GM19043 (cell line): ENCODE results near the gene CABLES2.

Source experiments
- ATAC-seq: cut with Tn5 transposase; IDR thresholded peaks from one replicate; pipeline ENCODE4 v1.9.1; 2021; ENCODE audit warnings: low read depth; ENCODE audit not compliant: unreplicated experiment

The CABLES2 gene

DNA sequence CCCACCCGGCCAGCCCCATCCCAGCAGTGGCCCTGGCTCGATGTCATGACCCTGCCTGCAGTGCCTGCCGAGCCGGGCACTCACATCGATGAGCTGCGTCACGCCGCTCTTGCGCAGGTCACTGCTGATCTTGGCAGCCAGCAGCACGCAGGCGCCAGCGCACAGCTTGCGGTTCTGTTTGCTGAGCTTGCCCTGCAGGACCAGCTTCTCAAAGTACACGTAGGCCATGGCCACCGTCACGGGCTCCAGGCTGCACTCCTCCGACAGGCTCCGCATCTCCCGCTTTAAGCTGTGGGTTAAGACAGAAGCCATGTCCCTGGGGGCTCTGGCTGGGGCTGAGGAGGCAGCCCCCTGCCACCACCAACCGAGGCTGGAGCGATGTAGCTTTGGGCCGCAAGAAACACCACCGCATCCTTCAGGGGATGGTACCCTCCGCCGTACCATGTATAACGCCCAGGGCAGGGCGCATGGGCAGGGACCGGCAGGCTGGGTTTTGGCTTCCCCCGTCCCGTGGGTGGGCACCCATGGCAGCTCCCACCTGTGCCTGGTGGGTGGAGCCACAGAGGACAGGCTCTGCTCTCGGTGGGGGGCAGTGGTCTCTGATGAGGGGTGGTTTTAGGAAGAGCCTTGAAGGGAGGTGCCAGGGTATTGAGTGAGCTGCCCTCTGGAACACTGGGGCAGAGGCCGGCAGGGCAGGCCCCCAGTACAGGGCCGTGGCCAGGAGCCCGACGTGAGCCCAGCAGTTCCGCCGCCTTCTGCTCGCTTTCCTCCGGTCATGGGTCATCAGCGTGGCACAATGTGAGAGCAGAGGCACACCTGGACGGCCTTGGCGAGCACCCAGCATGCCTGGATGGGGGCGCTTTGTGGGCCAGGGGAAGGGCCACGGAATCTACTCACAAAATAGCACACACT is 15.7 kb downstream of the CABLES2 start:
- ATAC-seq: no peak

GRCh38 chr20:62390317-62391164 is 16.5 kb downstream of the CABLES2 start:
- ATAC-seq: no peak

DNA sequence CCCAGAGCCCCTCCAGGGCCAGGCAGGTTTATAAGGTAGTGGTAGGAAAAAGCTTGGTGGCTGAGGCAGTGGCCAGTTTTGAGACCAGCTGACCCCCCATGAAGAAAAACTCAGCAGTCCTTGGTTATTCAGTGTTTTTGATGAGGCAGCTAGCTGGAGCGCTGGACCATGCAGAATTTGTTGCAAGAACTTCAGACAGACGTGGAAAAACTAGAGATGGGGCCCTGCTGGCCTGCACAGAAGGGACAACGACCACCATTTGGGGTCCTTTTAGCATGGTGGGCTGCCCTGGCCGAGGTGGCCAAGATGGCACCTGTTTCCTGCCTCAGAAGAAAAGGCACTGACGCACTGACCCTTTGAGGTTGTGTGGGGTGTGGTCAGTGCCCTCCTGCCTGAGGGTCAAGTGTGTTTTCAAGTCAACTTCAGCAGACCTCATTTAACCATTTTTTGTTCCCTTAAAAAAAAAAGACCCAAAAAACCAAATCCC is 17.4 kb downstream of the CABLES2 start:
- no peak for ATAC-seq

DNA sequence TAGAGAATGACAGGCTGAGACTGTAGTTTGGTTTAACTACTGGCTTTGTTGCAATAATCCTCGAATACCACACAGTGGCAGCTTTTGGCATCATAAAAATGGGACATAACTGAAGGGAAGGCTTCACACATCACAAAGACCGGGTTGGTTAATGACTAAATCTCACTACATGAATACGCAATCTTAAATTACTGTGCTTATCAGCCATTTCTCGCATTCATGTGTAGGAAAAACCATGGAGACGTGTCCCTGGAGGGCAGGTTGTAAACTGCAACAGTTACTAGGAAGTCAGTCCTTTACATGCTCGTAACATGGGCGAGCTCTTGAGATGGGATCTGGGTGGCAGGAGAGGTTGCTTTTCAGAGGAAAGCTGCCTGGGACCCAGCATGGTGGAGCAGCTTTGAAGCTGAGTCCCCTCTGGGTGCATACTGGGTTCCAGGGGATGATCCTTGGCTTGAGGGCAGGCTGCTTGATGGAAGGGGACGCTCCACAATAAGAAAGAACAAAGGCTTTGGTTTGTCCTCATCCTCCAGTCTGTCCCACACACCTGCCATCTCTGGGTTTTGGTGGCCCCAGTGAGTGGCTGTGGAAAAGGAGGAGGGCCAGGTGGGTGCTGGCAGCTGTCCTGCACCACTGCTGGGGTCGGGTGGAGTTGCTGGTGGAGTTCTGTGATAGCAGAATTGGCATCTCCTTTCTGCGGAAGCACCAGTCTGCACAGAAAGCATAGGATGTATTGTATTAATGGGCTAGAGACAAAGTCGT is 18.1 kb downstream of the CABLES2 start:
- ATAC-seq: no peak

DNA sequence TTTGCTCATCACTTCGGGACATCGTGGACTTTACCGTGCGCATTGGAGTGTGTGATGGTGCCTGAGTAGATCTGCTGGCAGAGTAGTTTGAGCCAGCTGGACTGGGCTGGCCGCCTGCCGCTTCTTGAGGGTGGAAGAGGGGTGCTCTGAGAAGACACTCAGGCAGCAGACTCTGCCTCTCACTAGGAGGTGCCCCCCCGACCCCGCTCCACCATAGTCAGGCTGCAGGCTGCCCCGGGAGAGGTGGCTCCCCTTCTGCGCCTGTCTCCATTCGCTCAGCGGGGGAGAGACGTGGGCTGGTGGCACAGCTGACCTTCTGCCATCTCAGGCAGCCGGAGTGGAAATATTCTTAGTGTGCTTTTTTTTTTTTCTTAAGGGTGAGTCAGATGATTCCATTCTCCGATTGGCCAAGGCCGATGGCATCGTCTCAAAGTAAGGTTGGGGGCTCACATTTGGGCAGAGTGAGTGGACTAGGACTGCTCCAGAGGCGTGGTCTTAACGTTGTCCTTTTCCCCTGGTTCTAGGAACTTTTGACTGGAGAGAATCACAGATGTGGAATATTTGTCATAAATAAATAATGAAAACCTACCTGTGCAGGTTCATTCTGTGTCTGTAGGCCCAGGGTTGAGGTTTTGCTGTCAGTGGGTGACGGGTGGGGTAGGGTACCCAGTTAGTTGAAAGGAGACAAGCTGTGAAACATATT is 19.0 kb downstream of the CABLES2 start:
- ATAC-seq: no peak

- no peak for ATAC-seq
Observed at GRCh38 chr20:62387219-62387913, 19.7 kb downstream of the CABLES2 start.

DNA sequence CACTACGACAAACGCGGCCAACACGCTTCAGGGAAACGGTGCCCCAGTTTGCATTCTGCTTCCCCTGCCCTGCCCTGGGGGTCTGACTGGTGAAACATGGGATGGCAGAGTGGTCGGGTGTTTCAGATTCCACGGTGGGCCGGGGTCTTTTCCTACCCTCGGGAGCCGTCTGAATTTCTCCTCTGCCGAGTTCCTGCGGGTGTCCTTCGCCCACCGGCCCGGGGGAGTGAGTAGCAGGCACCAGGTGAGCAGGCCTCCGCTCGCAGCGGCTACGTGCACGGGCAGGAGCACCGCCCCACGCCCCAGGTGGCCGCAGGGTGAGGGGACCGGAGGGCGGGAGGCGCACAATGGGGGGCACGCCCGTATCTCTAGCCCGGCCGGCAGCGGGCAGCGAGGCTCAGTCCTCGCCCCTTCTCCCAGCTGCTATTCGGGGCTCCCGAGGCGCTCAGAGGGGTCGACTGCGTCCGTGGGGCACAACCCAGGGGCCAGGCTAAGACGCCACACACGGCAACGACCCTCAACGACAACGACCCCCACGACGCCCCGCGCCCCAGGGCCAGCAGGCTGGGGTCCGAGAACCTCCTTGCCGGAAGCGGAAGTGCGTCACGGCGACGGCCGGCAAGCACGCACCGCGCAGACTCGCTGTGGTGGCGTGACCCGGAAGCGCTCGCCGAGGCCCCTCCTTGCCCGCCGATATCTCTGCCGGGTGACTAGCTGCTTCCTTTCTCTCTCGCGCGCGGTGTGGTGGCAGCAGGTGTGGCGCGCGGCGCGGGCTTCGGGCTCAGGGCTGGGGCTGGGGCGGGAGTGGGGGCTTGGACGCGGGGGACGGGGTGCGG is 20.5 kb downstream of the CABLES2 start, which contains the start of gene RPS21:
Gene RPS21 (plus strand): TSS at position 721 of the 836 bp plus-strand sequence. CDS start 236 bp downstream, outside the sequence.
- ATAC-seq: peak; percentile 80

DNA sequence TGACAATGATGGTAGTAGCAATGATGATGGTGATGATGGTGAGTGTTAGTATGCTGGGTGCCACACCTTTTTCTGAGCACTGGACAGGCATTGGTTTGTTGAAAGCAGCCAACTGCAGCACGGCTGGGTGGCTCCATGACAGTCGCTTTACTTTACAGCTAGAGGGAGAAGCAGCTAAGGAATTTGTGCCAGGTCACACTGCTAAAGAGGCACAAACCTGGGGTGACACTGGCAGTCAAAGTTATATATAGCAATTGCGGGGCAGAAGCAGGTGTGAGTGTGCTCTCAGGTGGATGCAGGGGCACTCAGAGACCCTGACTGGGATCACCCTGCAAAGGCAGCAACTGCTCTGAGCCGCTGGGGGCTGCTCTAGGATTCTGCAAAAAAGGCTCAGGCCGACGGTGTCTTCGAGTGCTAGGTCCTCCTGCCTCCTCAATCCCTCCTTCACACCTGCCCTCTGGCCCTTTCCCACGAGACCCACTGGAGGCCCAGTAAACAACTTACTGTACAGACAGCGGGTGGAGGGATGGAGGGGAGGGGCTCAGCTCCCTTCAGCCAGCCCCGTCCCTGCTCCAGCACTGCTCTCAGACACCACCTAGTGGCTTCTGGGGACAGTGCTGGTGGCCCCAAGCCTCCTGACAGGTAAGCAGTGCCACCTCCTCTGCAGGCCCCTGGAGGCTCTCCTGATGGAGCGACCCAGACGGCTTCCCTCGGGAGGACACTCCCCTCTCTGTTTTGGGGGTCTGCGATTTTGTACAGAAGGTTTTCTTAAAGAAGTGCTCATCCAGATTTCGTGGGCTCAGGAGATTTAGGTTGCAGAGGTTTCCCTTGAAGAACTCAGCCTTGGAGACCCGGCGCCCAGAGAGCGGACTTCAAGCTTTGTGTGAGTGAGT is 24.5 kb downstream of the CABLES2 start:
- ATAC-seq: peak; percentile 71

GRCh38 chr20:62381842-62382241 is 25.2 kb downstream of the CABLES2 start:
- no peak for ATAC-seq

DNA sequence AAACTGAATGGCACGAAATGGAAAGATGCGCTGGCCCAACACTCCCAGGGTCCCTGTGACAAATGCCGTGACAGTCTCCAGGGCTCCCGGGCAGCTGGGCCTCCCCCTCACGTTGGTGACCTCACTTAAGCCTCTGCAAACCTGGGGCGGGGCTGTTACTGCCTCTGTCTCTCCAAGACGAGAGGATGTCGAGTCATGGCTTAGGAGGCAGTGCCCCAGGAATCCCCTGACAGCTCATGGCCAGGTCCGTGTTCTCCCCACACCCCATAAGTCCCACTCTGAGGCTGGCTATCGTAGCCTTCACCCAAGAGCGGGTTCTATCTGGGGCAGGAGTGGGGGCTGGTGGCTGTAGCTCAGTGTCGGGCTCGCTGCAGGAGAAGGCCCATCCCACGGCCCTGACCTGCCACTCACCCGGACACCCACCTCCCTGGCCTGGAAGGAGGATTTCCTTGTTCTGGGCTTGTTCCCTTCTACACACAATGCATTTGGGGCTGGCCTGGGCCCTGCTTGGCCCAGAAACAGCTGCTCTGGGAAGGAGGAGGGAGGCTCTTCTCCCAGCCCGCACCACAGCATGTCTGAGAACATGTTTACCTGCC is 25.8 kb downstream of the CABLES2 start:
- no peak for ATAC-seq

GRCh38 chr20:62378215-62378614 is 28.9 kb downstream of the CABLES2 start:
- ATAC-seq: no peak

DNA sequence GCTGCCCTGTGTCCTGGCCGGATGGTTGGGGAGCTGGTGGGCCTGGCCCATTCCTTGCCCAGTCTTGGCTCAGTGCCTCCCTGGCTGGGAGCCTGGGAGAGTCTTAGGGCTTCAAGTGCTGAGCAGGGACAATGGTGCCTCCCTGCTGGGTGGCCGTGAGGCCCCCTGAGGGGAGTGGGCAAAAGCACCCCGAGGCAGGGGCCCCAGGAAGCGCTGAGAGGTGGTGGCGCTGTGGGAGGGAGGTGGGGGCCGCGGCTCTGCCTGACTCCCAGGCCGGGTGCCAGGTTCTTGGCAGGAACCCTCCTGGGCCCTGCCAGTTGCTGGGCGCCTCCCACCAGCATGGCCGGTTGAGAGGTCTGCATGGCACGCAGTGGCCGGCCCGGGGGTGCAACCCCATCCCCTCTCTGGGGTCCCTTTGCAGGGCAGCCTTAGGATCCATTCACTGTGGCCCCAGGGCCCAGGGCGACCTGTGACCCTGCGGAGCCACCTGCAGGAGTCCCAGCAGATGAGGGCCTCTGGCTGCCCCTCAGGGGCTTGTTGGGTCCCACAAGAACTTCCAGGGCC is 29.4 kb downstream of the CABLES2 start:
- ATAC-seq: no peak

DNA sequence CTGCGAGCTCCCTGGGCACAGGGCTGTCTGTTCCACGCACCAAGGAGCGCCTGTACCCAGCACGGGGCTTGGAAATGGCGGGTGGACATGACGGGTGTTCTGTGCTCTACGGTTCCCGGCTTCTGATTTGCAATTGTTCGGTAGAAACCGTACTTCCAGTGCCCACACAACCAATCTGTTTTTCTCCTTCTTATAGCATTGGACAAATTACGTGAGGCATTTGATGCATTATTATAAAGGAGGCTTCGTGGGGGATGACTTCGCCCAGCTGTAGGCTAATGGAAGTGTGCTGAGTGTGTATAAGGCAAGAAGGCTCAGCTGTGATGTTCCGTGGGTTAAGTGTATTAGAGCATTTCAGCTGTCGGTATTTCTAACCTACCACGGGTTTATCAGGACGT is 30.0 kb downstream of the CABLES2 start:
- no peak for ATAC-seq

GRCh38 chr20:62376112-62377063 is 30.7 kb downstream of the CABLES2 start:
- ATAC-seq: no peak

GRCh38 chr20:62374331-62375152 is 32.5 kb downstream of the CABLES2 start:
- ATAC-seq: no peak
